Thyroid gland (tissue), 4 donors: ENCODE results near the gene LMAN2L.

ENCODE experiments used
- POLR2A ChIP-seq, 2 donors: fragments of 450-650 bp; IDR thresholded peaks; one replicate each; pipeline ENCODE4 v1.6.1; 2017; ENCODE audit warnings: antibody characterized with exemption in 2 of 2, mild to moderate bottlenecking in 2 of 2, moderate library complexity in 1 of 2
- TF ChIP-seq, protein P1 (sequence below), 6 experiments: fragments of 200-600 bp in 3 of 6; fragments of 450-650 bp in 3 of 6; sonication (generic) in 3 of 6; IDR thresholded peaks; one replicate each; pipeline ENCODE4 v1.5.1; 2016 to 2019; ENCODE audit warnings: antibody characterized with exemption in 6 of 6, mild to moderate bottlenecking in 2 of 6, inconsistent platforms in 1 of 6, moderate library complexity in 1 of 6

DNA sequence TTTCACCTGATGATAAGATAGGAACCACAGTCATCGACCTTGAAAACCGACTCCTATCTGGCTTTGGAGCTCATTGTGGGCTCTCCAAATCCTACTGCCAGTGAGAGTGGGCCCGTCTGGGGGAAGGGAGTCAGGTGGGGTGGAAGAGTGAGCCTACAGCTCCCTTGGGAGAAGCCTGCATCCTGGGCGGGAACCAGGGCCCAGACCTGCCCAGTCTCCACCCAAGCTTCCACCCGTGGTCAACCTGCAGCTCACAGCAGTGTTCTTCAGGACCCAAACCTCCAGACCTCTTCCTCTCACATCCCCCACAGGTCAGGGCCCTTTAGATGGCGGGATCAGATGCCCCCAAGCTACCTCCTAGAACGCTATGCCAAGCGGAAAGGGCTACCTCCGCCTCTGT lies 40.2 kb downstream of the LMAN2L start:
- TF ChIP-seq, protein P1, sequence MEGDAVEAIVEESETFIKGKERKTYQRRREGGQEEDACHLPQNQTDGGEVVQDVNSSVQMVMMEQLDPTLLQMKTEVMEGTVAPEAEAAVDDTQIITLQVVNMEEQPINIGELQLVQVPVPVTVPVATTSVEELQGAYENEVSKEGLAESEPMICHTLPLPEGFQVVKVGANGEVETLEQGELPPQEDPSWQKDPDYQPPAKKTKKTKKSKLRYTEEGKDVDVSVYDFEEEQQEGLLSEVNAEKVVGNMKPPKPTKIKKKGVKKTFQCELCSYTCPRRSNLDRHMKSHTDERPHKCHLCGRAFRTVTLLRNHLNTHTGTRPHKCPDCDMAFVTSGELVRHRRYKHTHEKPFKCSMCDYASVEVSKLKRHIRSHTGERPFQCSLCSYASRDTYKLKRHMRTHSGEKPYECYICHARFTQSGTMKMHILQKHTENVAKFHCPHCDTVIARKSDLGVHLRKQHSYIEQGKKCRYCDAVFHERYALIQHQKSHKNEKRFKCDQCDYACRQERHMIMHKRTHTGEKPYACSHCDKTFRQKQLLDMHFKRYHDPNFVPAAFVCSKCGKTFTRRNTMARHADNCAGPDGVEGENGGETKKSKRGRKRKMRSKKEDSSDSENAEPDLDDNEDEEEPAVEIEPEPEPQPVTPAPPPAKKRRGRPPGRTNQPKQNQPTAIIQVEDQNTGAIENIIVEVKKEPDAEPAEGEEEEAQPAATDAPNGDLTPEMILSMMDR (IDR thresholded peaks at IDR 0.05): no peak
- no peak for TF ChIP-seq POLR2A (IDR thresholded peaks at IDR 0.05)
